GM23338 (cell line): ENCODE measurements around the gene VPS37C. TPM values are rescaled to one million over a fixed set of nuclear protein-coding genes. Genes with fewer than 3 reads are reported as not detected.

ENCODE experiments used
- ATAC-seq: fragments of 200-7000 bp; cut with Tn5 transposase; 3 replicates; pipeline ENCODE4 v1.9.1; 2020
- DNase-seq: peaks from one replicate; pipeline ENCODE4 v3.0.0-alpha.2; 2015; ENCODE audit warnings: low spot score
- H2AFZ ChIP-seq: fragments of 200-600 bp; sonication (generic); 2 replicates; pipeline ENCODE4 v1.8.0; 2016; ENCODE audit warnings: antibody characterized with exemption, mild to moderate bottlenecking, moderate library complexity
- H3F3A ChIP-seq: fragments of 200-600 bp; sonication (generic); replicated peaks from 2 replicates; pipeline ENCODE4 v1.8.0; 2017; ENCODE audit warnings: antibody characterized with exemption, mixed run types, low read depth
- H3K27ac ChIP-seq: fragments of 200-600 bp; sonication (generic); 2 replicates; pipeline ENCODE4 v1.6.1; 2016; ENCODE audit warnings: low read depth
- H3K27me3 ChIP-seq: fragments of 200-600 bp; sonication (generic); 2 replicates; pipeline ENCODE4 v1.8.0; 2016; ENCODE audit warnings: mild to moderate bottlenecking, mixed run types, moderate library complexity; ENCODE audit not compliant: insufficient read depth
- H3K36me3 ChIP-seq: fragments of 200-600 bp; sonication (generic); 2 replicates; pipeline ENCODE4 v1.8.0; 2016; ENCODE audit warnings: mild to moderate bottlenecking; ENCODE audit not compliant: insufficient read depth
- H3K4me1 ChIP-seq: fragments of 200-600 bp; sonication (generic); 2 replicates; pipeline ENCODE4 v1.8.0; 2016; ENCODE audit warnings: mild to moderate bottlenecking, moderate library complexity; ENCODE audit not compliant: insufficient read depth
- H3K4me2 ChIP-seq: fragments of 200-600 bp; sonication (generic); 2 replicates; pipeline ENCODE4 v1.7.1; 2017; ENCODE audit warnings: mixed run types
- H3K4me3 ChIP-seq: fragments of 200-600 bp; sonication (generic); 2 replicates; pipeline ENCODE4 v1.6.1; 2016; ENCODE audit warnings: mixed run types
- H3K79me2 ChIP-seq: fragments of 200-600 bp; sonication (generic); replicated peaks from 2 replicates; pipeline ENCODE4 v1.8.0; 2017; ENCODE audit warnings: mild to moderate bottlenecking; ENCODE audit not compliant: insufficient read depth
- H3K9me2 ChIP-seq: fragments of 200-600 bp; sonication (generic); 2 replicates; pipeline ENCODE4 v1.8.0; 2017; ENCODE audit not compliant: insufficient read depth
- H4K20me1 ChIP-seq: fragments of 200-600 bp; sonication (generic); replicated peaks from 2 replicates; pipeline ENCODE4 v1.8.0; 2017; ENCODE audit warnings: mild to moderate bottlenecking; ENCODE audit not compliant: insufficient read depth
- H3K27ac Mint-ChIP-seq: 2 replicates; pipeline ENCODE4 v1.8.0; 2020; ENCODE audit warnings: inconsistent platforms, mild to moderate bottlenecking, moderate library complexity, mixed read lengths
- H3K27me3 Mint-ChIP-seq: 3 replicates; pipeline ENCODE4 v1.8.0; 2022; ENCODE audit warnings: low read depth, mild to moderate bottlenecking, moderate library complexity, mixed read lengths, inconsistent platforms; ENCODE audit not compliant: insufficient read depth, poor library complexity
- H3K36me3 Mint-ChIP-seq: 3 replicates; pipeline ENCODE4 v1.8.0; 2021; ENCODE audit warnings: low read depth, mild to moderate bottlenecking, inconsistent platforms, moderate library complexity, mixed read lengths
- H3K4me1 Mint-ChIP-seq: 3 replicates; pipeline ENCODE4 v1.8.0; 2020; ENCODE audit warnings: mild to moderate bottlenecking, inconsistent platforms, mixed read lengths
- H3K4me3 Mint-ChIP-seq: 3 replicates; pipeline ENCODE4 v1.8.0; 2021; ENCODE audit warnings: moderate library complexity, mild to moderate bottlenecking, inconsistent platforms, mixed read lengths
- H3K9me3 Mint-ChIP-seq: 3 replicates; pipeline ENCODE4 v1.8.0; 2020; ENCODE audit warnings: moderate library complexity, mild to moderate bottlenecking, inconsistent platforms, mixed read lengths
- CTCF ChIP-seq, 2 experiments: fragments of 200-600 bp in 1 of 2; sonication (generic) in 1 of 2; conservative IDR thresholded peaks; 2 replicates each; pipeline versions ENCODE4 v1.5.1 to v1.6.1; 2016 to 2017; ENCODE audit warnings: antibody characterized with exemption in 2 of 2, low read depth in 2 of 2, mild to moderate bottlenecking in 2 of 2, moderate library complexity in 1 of 2
- EZH2 ChIP-seq: fragments of 200-600 bp; sonication (generic); IDR thresholded peaks from one replicate; pipeline ENCODE4 v1.8.0; 2017; ENCODE audit warnings: antibody characterized with exemption, mild to moderate bottlenecking, low read depth; ENCODE audit not compliant: unreplicated experiment
- JUNB ChIP-seq: IDR thresholded peaks from one replicate; pipeline ENCODE4 v1.6.1; 2016; ENCODE audit warnings: antibody characterized with exemption; ENCODE audit not compliant: unreplicated experiment
- POLR2AphosphoS5 ChIP-seq: IDR thresholded peaks from 2 replicates; pipeline ENCODE4 v1.6.1; 2016; ENCODE audit warnings: antibody characterized with exemption, low read depth
- REST ChIP-seq: IDR thresholded peaks from one replicate; pipeline ENCODE4 v1.6.1; 2018; ENCODE audit warnings: antibody characterized with exemption; ENCODE audit not compliant: unreplicated experiment
- STAT1 ChIP-seq: IDR thresholded peaks from one replicate; pipeline ENCODE4 v1.6.1; 2016; ENCODE audit warnings: antibody characterized with exemption; ENCODE audit not compliant: unreplicated experiment
- ZNF462 ChIP-seq: fragments of 250-450 bp; sonication (Bioruptor Pico); IDR thresholded peaks from 2 replicates; pipeline ENCODE4 v1.5.0; 2020; ENCODE audit warnings: mild to moderate bottlenecking, moderate library complexity
- polyA plus RNA-seq: library from polyadenylated mRNA; unstranded; fragments of >200 nt; fragmentation: Nextera tagmentation; extraction: Ambion mirVana; gene quantifications from 2 replicates; pipeline ENCODE4 v1.2.1, GENCODE V29; 2016
- total RNA-seq: library from RNA; depleted of rRNA; stranded (reverse); fragments of >200 nt; shearing (Covaris generic); gene quantifications from 2 replicates; pipeline ENCODE4 v1.2.3, GENCODE V29; 2014

VPS37C gene
- total and polyA plus RNA-seq, 2 experiments from 2014 or later, result 8.8 to 19.4 TPM

- Histone ChIP-seq H3K9me2 (no peaks in the 10 kb centered on the region), H3K27me3 (no peaks in the 10 kb centered on the region), H3K79me2 (no peaks in the 10 kb centered on the region), H3K4me1 (0 out of 2 replicates have a peak, but pooled peaks cover 2% of the 10 kb centered on the region), H3K4me2 (no peak overlapping the region), H3K27ac (no peak overlapping the region), H3K36me3 (no peaks in the 10 kb centered on the region), H3K4me3 (no peak overlapping the region), H3F3A (no peaks in the 10 kb centered on the region), H4K20me1 (no peaks in the 10 kb centered on the region), H2AFZ (no peak overlapping the region)
- Mint-ChIP-seq H3K36me3 (no peaks in the 10 kb centered on the region), H3K27ac (no peak overlapping the region), H3K4me3 (no peak overlapping the region), H3K27me3 (no peaks in the 10 kb centered on the region), H3K4me1 (peaks cover 8% of the 10 kb centered on the region), H3K9me3 (no peaks in the 10 kb centered on the region)
- no peak for DNase-seq
- TF ChIP-seq CTCF (conservative IDR thresholded peaks at IDR 0.05; ENCODE audit: low read depth in 2 of 2) (peak in 1 of 2 experiments; percentile 39; a peak in 1 of 4 replicates), EZH2 (no peak)
- ATAC-seq, result peak; percentile 17
Measured at GRCh38 chr11:61126256-61126655, 35.0 kb downstream of the VPS37C start.

GRCh38 chr11:61125310-61125684 lies 35.9 kb downstream of the VPS37C start:
- H3K36me3 ChIP-seq, result no peaks in the 10 kb centered on the region
- no peaks in the 10 kb centered on the region for H4K20me1 ChIP-seq
- H3K4me2 ChIP-seq, result no peak overlapping the region
- no peaks in the 10 kb centered on the region for H3K27me3 ChIP-seq
- H3K9me3 Mint-ChIP-seq, result no peaks in the 10 kb centered on the region
- H3K27ac ChIP-seq, result no peak overlapping the region
- no peaks in the 10 kb centered on the region for H3K27me3 Mint-ChIP-seq
- peaks cover 8% of the 10 kb centered on the region for H3K4me1 Mint-ChIP-seq
- ATAC-seq, result no peak
- H3K9me2 ChIP-seq, result no peaks in the 10 kb centered on the region
- no peaks in the 10 kb centered on the region for H3F3A ChIP-seq
- H3K36me3 Mint-ChIP-seq, result no peaks in the 10 kb centered on the region
- DNase-seq, result no peak
- no peak overlapping the region for H2AFZ ChIP-seq
- H3K27ac Mint-ChIP-seq, result no peak overlapping the region
- H3K79me2 ChIP-seq, result no peaks in the 10 kb centered on the region
- no peak overlapping the region for H3K4me3 Mint-ChIP-seq
- H3K4me1 ChIP-seq, result 0 out of 2 replicates have a peak, but pooled peaks cover 2% of the 10 kb centered on the region
- no peak overlapping the region for H3K4me3 ChIP-seq
- no peak for TF ChIP-seq STAT1
- no peak for TF ChIP-seq JUNB
- TF ChIP-seq CTCF (conservative IDR thresholded peaks at IDR 0.05; ENCODE audit: low read depth in 2 of 2), result no peak
- TF ChIP-seq ZNF462 (CRISPR knock-in tag), result no peak
- TF ChIP-seq EZH2, result no peak
- no peak for TF ChIP-seq POLR2AphosphoS5
- TF ChIP-seq REST, result no peak
